Left forelimb (tissue), 1 donor: ENCODE measurements around the gene MLLT1.

Experiments
- DNase-seq: peaks from one replicate; pipeline ENCODE4 v3.0.0-alpha.2; 2018; ENCODE audit warnings: low spot score

MLLT1 gene

GRCh38 chr19:6258812-6259311 lies 20.9 kb downstream of the MLLT1 start:
- no peak for DNase-seq

- DNase-seq: no peak
These were observed 25.6 kb downstream of the MLLT1 start for GRCh38 chr19:6253954-6254733.

- no peak for DNase-seq
These were observed 27.7 kb downstream of the MLLT1 start for GRCh38 chr19:6252066-6252465.

GRCh38 chr19:6250909-6251308 lies 28.9 kb downstream of the MLLT1 start:
- no peak for DNase-seq

GRCh38 chr19:6250024-6250615 lies 29.7 kb downstream of the MLLT1 start:
- DNase-seq: no peak

GRCh38 chr19:6249296-6249695 lies 30.5 kb downstream of the MLLT1 start:
- DNase-seq: no peak

- no peak for DNase-seq
These were observed 30.9 kb downstream of the MLLT1 start for GRCh38 chr19:6248844-6249243.

- no peak for DNase-seq
These were observed 31.4 kb downstream of the MLLT1 start for GRCh38 chr19:6248341-6248740.

GRCh38 chr19:6247007-6247288 lies 32.8 kb downstream of the MLLT1 start:
- no peak for DNase-seq

- no peak for DNase-seq
These were observed 33.4 kb downstream of the MLLT1 start for GRCh38 chr19:6246174-6247006.

- no peak for DNase-seq
These were observed 37.1 kb downstream of the MLLT1 start for GRCh38 chr19:6242677-6243076.

- DNase-seq: no peak
These were observed 37.9 kb downstream of the MLLT1 start for GRCh38 chr19:6241680-6242377.

- DNase-seq: no peak
These were observed 38.7 kb downstream of the MLLT1 start for GRCh38 chr19:6241056-6241455.

- no peak for DNase-seq
These were observed 39.7 kb downstream of the MLLT1 start for GRCh38 chr19:6239871-6240676.

- DNase-seq: no peak
These were observed 40.4 kb downstream of the MLLT1 start for GRCh38 chr19:6239401-6239844.

- DNase-seq: no peak
These were observed 41.0 kb downstream of the MLLT1 start for GRCh38 chr19:6238643-6239281.

- DNase-seq: no peak
These were observed 41.5 kb downstream of the MLLT1 start for GRCh38 chr19:6238256-6238642.

GRCh38 chr19:6236310-6237291 lies 43.2 kb downstream of the MLLT1 start:
- DNase-seq: no peak
